ENCODE results near the gene SUMF1.

DNA sequence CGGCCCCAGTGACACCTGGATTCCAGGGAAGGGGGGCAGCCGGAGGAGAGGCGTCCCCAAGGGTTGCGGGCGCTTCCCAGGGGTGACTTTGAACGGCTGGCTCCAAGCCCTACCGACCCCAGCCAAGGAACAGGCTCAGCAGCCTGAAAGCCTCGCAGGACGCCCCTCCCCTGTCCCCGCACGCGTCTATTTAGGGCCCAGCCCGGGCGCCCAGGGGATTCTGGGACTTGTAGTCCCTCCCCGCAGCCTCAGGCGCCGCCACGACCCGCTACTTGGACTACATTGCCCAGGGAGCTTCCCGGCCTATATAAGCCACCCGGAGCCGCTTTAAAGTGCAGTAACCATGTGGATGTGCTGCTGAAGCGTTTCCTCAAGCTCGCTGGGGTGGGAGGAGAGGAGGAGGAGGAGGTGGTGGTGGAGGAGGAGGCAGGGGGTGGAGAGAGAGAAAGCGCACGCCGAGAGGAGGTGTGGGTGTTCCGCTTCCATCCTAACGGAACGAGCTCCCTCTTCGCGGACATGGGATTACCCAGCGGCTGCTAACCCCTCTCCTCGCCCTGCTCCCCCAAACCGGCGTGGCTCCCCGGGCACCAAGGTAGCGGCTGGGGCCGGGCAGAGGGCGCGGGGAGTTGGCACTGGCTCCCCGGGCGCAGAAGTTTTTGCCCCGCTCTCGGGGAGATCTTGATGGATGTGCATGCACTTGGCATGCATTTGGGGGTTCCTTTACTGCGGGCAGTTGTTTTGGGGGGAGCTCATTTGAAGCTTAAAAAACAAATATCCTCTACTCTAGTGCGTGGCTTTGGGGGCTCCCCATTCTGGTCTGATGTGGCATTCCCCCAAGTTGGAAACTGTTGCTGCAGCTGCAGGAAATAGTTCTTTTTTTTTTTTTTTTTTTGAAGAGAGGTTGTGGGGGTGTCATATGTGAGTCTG, 26.2 kb upstream of the SUMF1 start, which contains the start of gene ITPR1:
- no peak for TF ChIP-seq ARNTL (CRISPR knock-in tag; IDR thresholded peaks at IDR 0.05; ENCODE audit: borderline replicate concordance, low read depth)
- no peak for TF ChIP-seq PPARA (CRISPR knock-in tag; IDR thresholded peaks at IDR 0.05; ENCODE audit: borderline replicate concordance)
- no peak for TF ChIP-seq RARB (CRISPR knock-in tag; IDR thresholded peaks at IDR 0.05)
- TF ChIP-seq, protein P1, sequence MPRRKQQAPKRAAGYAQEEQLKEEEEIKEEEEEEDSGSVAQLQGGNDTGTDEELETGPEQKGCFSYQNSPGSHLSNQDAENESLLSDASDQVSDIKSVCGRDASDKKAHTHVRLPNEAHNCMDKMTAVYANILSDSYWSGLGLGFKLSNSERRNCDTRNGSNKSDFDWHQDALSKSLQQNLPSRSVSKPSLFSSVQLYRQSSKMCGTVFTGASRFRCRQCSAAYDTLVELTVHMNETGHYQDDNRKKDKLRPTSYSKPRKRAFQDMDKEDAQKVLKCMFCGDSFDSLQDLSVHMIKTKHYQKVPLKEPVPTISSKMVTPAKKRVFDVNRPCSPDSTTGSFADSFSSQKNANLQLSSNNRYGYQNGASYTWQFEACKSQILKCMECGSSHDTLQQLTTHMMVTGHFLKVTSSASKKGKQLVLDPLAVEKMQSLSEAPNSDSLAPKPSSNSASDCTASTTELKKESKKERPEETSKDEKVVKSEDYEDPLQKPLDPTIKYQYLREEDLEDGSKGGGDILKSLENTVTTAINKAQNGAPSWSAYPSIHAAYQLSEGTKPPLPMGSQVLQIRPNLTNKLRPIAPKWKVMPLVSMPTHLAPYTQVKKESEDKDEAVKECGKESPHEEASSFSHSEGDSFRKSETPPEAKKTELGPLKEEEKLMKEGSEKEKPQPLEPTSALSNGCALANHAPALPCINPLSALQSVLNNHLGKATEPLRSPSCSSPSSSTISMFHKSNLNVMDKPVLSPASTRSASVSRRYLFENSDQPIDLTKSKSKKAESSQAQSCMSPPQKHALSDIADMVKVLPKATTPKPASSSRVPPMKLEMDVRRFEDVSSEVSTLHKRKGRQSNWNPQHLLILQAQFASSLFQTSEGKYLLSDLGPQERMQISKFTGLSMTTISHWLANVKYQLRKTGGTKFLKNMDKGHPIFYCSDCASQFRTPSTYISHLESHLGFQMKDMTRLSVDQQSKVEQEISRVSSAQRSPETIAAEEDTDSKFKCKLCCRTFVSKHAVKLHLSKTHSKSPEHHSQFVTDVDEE (CRISPR knock-in tag; IDR thresholded peaks at IDR 0.05) = no peak
- TF ChIP-seq BACH2 (CRISPR knock-in tag; IDR thresholded peaks at IDR 0.05; ENCODE audit: borderline replicate concordance) = no peak
- TF ChIP-seq TOX (CRISPR knock-in tag; IDR thresholded peaks at IDR 0.05; ENCODE audit: borderline replicate concordance) = no peak
- no peak for TF ChIP-seq PATZ1 (CRISPR knock-in tag; IDR thresholded peaks at IDR 0.05; ENCODE audit: borderline replicate concordance)
- TF ChIP-seq, protein P2, sequence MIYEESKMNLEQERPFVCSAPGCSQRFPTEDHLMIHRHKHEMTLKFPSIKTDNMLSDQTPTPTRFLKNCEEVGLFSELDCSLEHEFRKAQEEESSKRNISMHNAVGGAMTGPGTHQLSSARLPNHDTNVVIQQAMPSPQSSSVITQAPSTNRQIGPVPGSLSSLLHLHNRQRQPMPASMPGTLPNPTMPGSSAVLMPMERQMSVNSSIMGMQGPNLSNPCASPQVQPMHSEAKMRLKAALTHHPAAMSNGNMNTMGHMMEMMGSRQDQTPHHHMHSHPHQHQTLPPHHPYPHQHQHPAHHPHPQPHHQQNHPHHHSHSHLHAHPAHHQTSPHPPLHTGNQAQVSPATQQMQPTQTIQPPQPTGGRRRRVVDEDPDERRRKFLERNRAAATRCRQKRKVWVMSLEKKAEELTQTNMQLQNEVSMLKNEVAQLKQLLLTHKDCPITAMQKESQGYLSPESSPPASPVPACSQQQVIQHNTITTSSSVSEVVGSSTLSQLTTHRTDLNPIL (CRISPR knock-in tag; IDR thresholded peaks at IDR 0.05; ENCODE audit: low read depth) = no peak
- TF ChIP-seq ESRRG (CRISPR knock-in tag; IDR thresholded peaks at IDR 0.05) = no peak
- TF ChIP-seq POU6F1 (CRISPR knock-in tag; IDR thresholded peaks at IDR 0.05; ENCODE audit: borderline replicate concordance, low read depth) = no peak
- no peak for TF ChIP-seq TCF4 (CRISPR knock-in tag; IDR thresholded peaks at IDR 0.05; ENCODE audit: borderline replicate concordance)
- peak; percentile 31; the same call in 1 of the 2 replicates for TF ChIP-seq CSDC2 (CRISPR knock-in tag; IDR thresholded peaks at IDR 0.05)
